Measurements from ENCODE around the gene KCNT1.

- TF ChIP-seq CTCF (IDR thresholded peaks at IDR 0.05): no peak
- TF ChIP-seq POLR2A (IDR thresholded peaks at IDR 0.05): no peak
Observed at GRCh38 chr9:135700525-135700924, 1.5 kb upstream of the KCNT1 start.
